Natural killer cell (primary cell): ENCODE measurements around the gene SLC4A7. TPM values are rescaled to one million over a fixed set of nuclear protein-coding genes. Genes with fewer than 3 reads are reported as not detected.

Source experiments
- total RNA-seq, 4 donors: library from RNA; stranded (reverse); fragments of 120-200 nt in 1 of 4; gene quantifications; one replicate each; pipeline versions ENCODE4 v1.2.3 to v1.2.4, GENCODE V29; 2013 to 2022

Gene SLC4A7
- total RNA-seq, 3 donors from 2014 or later (not counting 1 experiment from before 2014, with no cell fraction given), result 36.4 to 48.0 (median 41.3) TPM

Other genes starting within 250 kb of the SLC4A7 start
- gene NEK10, start 115.0 kb downstream of the SLC4A7 start, total RNA-seq, result 1 to 10 TPM in 1 of 3 donors, under 1 TPM in 2; 0.68 to 1.6 (median 0.80) TPM
- gene EOMES, start 237.9 kb upstream of the SLC4A7 start, total RNA-seq, result 10 to 100 TPM; 30.3 to 64.0 (median 32.2) TPM